ENCODE data around the gene RASGRF2. TPM values are rescaled to one million over a fixed set of nuclear protein-coding genes. Genes with fewer than 3 reads are reported as not detected.

RASGRF2 gene
- total RNA-seq, 1 experiment from 2014 or later = 0.18 TPM

DNA sequence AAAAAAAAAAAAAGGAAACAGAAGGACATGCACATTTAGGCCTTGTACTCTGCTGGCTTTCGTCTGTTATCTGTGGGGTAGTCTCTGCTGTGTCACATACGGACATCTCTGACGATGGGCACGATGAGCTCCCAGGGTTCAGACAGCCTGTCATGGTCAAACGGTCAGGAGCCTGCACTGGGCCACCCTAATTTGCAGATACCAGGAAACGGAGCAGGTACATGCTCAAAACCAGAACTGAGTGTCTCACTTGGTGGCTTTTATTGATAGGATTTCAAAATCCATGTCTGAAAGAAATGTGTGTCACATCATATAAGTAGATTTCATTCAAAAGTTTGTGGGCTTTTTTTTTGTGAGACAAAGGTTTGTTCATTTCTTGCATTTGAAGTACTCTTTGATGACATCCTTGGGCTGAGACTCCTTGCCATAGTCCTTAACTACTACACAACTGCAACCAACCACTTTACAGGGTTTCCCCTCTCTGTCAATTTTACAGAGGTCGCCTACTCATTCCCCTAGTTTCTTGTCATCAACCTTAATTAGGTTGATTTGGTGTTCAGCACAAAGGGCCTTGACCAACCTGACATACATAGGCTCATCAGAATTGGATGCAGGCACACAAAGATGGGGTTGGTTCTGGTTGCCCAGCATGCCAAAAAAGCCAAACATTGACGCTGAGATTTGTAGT is 281.9 kb downstream of the RASGRF2 start:
- no peak for ATAC-seq
- Histone ChIP-seq H3F3A (ENCODE audit: low read length, unreplicated experiment) (no peaks in the 10 kb centered on the region), H3K4me2 (ENCODE audit: low read length) (no peak overlapping the region), H3K9me3 (ENCODE audit: low read length) (no peaks in the 10 kb centered on the region), H3K9ac (ENCODE audit: low read length) (no peak overlapping the region), H3K27ac (ENCODE audit: low read length) (no peak overlapping the region), H3K4me3 (ENCODE audit: low read length) (no peak overlapping the region), H3K4me1 (ENCODE audit: insufficient read depth, low read length) (peaks cover 14% of the 10 kb centered on the region), H3K79me2 (ENCODE audit: low read length) (no peaks in the 10 kb centered on the region), H2AFZ (ENCODE audit: low read length) (no peak overlapping the region), H3K36me3 (ENCODE audit: low read depth, low read length) (no peaks in the 10 kb centered on the region), H4K20me1 (ENCODE audit: low read length) (no peaks in the 10 kb centered on the region), H3K9me2 (replicated peaks; ENCODE audit: low read length) (no peaks in the 10 kb centered on the region), H3K27me3 (ENCODE audit: low read length) (no peaks in the 10 kb centered on the region)
- POLR2A ChIA-PET (ENCODE audit: unreplicated experiment) = no interaction called here
- CTCF ChIA-PET = no interaction called here
- DNase-seq = no peak
- BruUV-seq (replicated peaks) = no TSS peak
- TF ChIP-seq EZH2 (IDR thresholded peaks at IDR 0.05; ENCODE audit: low read length, unreplicated experiment) (no peak), EZH2phosphoT487 (IDR thresholded peaks at IDR 0.05; ENCODE audit: borderline replicate concordance, low read length) (no peak)
- TF ChIP-seq, protein P1, sequence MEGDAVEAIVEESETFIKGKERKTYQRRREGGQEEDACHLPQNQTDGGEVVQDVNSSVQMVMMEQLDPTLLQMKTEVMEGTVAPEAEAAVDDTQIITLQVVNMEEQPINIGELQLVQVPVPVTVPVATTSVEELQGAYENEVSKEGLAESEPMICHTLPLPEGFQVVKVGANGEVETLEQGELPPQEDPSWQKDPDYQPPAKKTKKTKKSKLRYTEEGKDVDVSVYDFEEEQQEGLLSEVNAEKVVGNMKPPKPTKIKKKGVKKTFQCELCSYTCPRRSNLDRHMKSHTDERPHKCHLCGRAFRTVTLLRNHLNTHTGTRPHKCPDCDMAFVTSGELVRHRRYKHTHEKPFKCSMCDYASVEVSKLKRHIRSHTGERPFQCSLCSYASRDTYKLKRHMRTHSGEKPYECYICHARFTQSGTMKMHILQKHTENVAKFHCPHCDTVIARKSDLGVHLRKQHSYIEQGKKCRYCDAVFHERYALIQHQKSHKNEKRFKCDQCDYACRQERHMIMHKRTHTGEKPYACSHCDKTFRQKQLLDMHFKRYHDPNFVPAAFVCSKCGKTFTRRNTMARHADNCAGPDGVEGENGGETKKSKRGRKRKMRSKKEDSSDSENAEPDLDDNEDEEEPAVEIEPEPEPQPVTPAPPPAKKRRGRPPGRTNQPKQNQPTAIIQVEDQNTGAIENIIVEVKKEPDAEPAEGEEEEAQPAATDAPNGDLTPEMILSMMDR (conservative IDR thresholded peaks at IDR 0.05; ENCODE audit: low read depth, low read length) = no peak
- intact Hi-C loops (cut with micrococcal nuclease) = no loop called here

DNA sequence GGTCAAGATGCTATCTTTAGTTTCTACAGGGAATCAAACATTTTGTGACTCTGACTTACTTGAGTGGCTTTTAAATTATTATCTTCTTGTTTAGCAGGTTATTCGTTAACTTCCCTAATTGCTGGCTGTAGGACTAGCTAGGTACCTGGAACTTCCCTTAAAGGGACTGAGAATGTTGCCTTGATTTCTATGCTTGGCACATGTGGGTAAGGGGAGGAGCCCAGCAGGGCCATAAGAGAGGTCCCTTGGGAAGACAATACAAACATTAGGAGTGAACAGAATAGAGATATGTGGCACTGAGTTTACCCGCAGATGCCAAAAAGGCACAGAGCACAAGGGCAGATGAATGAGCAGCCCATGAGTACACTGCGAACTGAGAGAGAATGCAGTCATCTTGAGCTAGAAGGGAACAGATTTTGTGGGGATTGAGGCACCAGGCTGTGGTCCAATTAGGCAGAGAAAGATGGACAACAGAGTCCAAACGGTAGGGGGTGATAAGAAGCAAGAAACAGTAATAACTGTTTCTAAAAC is 282.8 kb downstream of the RASGRF2 start:
- intact Hi-C loops (cut with micrococcal nuclease) = loop anchor here (1.0 kb wide), 1 partner anchor 56 kb away; no protein-coding TSS in a partner anchor
- Histone ChIP-seq H3K9ac (ENCODE audit: low read length) (no peak overlapping the region), H3K27me3 (ENCODE audit: low read length) (no peaks in the 10 kb centered on the region), H3F3A (ENCODE audit: low read length, unreplicated experiment) (no peaks in the 10 kb centered on the region), H3K9me2 (replicated peaks; ENCODE audit: low read length) (no peaks in the 10 kb centered on the region), H3K4me3 (ENCODE audit: low read length) (no peak overlapping the region), H4K20me1 (ENCODE audit: low read length) (no peaks in the 10 kb centered on the region), H3K4me1 (ENCODE audit: insufficient read depth, low read length) (peaks cover 15% of the 10 kb centered on the region), H3K36me3 (ENCODE audit: low read depth, low read length) (no peaks in the 10 kb centered on the region), H2AFZ (ENCODE audit: low read length) (no peak overlapping the region), H3K27ac (ENCODE audit: low read length) (no peak overlapping the region), H3K9me3 (ENCODE audit: low read length) (no peaks in the 10 kb centered on the region), H3K79me2 (ENCODE audit: low read length) (no peaks in the 10 kb centered on the region), H3K4me2 (ENCODE audit: low read length) (no peak overlapping the region)
- ATAC-seq (no peak), DNase-seq (no peak)
- BruUV-seq (replicated peaks) = no TSS peak
- TF ChIP-seq, protein P1 (conservative IDR thresholded peaks at IDR 0.05; ENCODE audit: low read depth, low read length) = no peak
- no peak for TF ChIP-seq EZH2phosphoT487 (IDR thresholded peaks at IDR 0.05; ENCODE audit: borderline replicate concordance, low read length)
- no peak for TF ChIP-seq EZH2 (IDR thresholded peaks at IDR 0.05; ENCODE audit: low read length, unreplicated experiment)
- POLR2A ChIA-PET (ENCODE audit: unreplicated experiment) = no interaction called here
- CTCF ChIA-PET = no interaction called here

DNA sequence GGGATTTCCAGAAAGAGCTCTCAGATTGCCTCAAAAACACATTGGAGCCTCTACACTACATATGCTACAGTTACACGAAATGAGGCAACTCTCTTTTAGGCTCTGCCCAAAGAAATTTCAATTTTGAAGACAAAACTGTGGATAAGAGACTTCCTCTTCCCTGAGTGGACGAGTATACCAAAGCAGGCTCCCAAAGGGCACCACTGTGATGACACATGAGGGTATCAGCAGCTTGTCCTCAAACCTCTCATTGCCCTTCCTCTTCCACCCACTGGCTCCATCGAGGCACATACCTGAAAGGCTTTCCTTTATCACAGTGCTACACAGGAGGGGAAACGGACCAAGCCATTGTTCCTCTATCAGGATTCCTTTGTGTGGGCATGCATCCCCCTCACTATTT is 284.3 kb downstream of the RASGRF2 start:
- H3K4me3 ChIP-seq (ENCODE audit: low read length) = no peak overlapping the region
- H4K20me1 ChIP-seq (ENCODE audit: low read length) = no peaks in the 10 kb centered on the region
- ChIA-PET POLR2A (ENCODE audit: unreplicated experiment) (no interaction called here), CTCF (interaction anchor here (0.5 kb wide), 1 partner anchor 1094 kb away, joined by 4 read pairs; no protein-coding TSS in a partner anchor)
- TF ChIP-seq EZH2 (IDR thresholded peaks at IDR 0.05; ENCODE audit: low read length, unreplicated experiment) (no peak), EZH2phosphoT487 (IDR thresholded peaks at IDR 0.05; ENCODE audit: borderline replicate concordance, low read length) (no peak)
- TF ChIP-seq, protein P1 (conservative IDR thresholded peaks at IDR 0.05; ENCODE audit: low read depth, low read length) = no peak
- H3K27me3 ChIP-seq (ENCODE audit: low read length) = no peaks in the 10 kb centered on the region
- intact Hi-C loops (cut with micrococcal nuclease) = no loop called here
- H3K4me2 ChIP-seq (ENCODE audit: low read length) = no peak overlapping the region
- H3K9ac ChIP-seq (ENCODE audit: low read length) = no peak overlapping the region
- H3F3A ChIP-seq (ENCODE audit: low read length, unreplicated experiment) = no peaks in the 10 kb centered on the region
- H3K79me2 ChIP-seq (ENCODE audit: low read length) = no peaks in the 10 kb centered on the region
- H3K9me2 ChIP-seq (replicated peaks; ENCODE audit: low read length) = no peaks in the 10 kb centered on the region
- H2AFZ ChIP-seq (ENCODE audit: low read length) = no peak overlapping the region
- H3K27ac ChIP-seq (ENCODE audit: low read length) = no peak overlapping the region
- ATAC-seq (no peak), DNase-seq (no peak)
- no TSS peak for BruUV-seq (replicated peaks)
- H3K4me1 ChIP-seq (ENCODE audit: insufficient read depth, low read length) = peaks cover 17% of the 10 kb centered on the region
- H3K9me3 ChIP-seq (ENCODE audit: low read length) = no peaks in the 10 kb centered on the region
- no peaks in the 10 kb centered on the region for H3K36me3 ChIP-seq (ENCODE audit: low read depth, low read length)

Measured in PC-3 (cell line).